ENCODE results near the gene JAKMIP1.

The JAKMIP1 gene

DNA sequence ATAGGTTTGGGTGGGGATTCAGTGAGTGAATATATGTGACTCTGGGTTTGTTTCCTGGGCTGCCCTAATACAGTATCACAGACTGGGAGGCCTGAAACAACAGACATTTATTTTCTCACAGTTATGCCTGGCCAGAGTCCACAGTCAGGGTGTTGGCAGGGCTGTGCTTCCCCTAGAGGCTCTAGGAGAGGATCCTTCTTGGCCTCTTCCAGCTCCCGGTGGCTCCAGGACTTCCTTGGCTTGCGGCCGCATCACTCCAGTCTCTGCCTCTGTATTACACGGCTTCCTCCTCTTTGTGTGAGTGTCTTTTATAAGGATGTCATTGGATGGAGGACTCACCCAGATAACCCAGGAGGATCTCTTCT, 5.2 kb upstream of the JAKMIP1 start:
- Histone ChIP-seq H3F3A (ENCODE audit: low read depth) (no peaks in the 10 kb centered on the region), H3K36me3 (ENCODE audit: insufficient read depth, low read length) (no peaks in the 10 kb centered on the region), H4K20me1 (ENCODE audit: insufficient read depth, low read length, poor library complexity, severe bottlenecking) (no peaks in the 10 kb centered on the region), H2AFZ (ENCODE audit: low read length) (no peak overlapping the region), H3K27me3 (ENCODE audit: insufficient read depth, low read length, poor library complexity, severe bottlenecking) (no peaks in the 10 kb centered on the region), H3K9ac (ENCODE audit: low read depth, low read length, poor library complexity, severe bottlenecking) (no peak overlapping the region), H3K9me3 (ENCODE audit: insufficient read depth, low read depth, low read length) (no peaks in the 10 kb centered on the region), H3K79me2 (ENCODE audit: insufficient read depth, low read length) (no peaks in the 10 kb centered on the region), H3K9me2 (replicated peaks; ENCODE audit: low read depth, low read length) (no peaks in the 10 kb centered on the region), H3K4me1 (ENCODE audit: insufficient read depth, low read length, poor library complexity, severe bottlenecking) (no peaks in the 10 kb centered on the region), H3K4me3 (ENCODE audit: low read length, poor library complexity, severe bottlenecking) (no peak overlapping the region), H3K4me2 (ENCODE audit: low read depth, low read length, poor library complexity, severe bottlenecking) (no peak overlapping the region)
- TF ChIP-seq, protein P1, sequence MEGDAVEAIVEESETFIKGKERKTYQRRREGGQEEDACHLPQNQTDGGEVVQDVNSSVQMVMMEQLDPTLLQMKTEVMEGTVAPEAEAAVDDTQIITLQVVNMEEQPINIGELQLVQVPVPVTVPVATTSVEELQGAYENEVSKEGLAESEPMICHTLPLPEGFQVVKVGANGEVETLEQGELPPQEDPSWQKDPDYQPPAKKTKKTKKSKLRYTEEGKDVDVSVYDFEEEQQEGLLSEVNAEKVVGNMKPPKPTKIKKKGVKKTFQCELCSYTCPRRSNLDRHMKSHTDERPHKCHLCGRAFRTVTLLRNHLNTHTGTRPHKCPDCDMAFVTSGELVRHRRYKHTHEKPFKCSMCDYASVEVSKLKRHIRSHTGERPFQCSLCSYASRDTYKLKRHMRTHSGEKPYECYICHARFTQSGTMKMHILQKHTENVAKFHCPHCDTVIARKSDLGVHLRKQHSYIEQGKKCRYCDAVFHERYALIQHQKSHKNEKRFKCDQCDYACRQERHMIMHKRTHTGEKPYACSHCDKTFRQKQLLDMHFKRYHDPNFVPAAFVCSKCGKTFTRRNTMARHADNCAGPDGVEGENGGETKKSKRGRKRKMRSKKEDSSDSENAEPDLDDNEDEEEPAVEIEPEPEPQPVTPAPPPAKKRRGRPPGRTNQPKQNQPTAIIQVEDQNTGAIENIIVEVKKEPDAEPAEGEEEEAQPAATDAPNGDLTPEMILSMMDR (conservative IDR thresholded peaks at IDR 0.05; ENCODE audit: low read length): no peak
- TF ChIP-seq EZH2phosphoT487 (IDR thresholded peaks at IDR 0.05; ENCODE audit: borderline replicate concordance): no peak

DNA sequence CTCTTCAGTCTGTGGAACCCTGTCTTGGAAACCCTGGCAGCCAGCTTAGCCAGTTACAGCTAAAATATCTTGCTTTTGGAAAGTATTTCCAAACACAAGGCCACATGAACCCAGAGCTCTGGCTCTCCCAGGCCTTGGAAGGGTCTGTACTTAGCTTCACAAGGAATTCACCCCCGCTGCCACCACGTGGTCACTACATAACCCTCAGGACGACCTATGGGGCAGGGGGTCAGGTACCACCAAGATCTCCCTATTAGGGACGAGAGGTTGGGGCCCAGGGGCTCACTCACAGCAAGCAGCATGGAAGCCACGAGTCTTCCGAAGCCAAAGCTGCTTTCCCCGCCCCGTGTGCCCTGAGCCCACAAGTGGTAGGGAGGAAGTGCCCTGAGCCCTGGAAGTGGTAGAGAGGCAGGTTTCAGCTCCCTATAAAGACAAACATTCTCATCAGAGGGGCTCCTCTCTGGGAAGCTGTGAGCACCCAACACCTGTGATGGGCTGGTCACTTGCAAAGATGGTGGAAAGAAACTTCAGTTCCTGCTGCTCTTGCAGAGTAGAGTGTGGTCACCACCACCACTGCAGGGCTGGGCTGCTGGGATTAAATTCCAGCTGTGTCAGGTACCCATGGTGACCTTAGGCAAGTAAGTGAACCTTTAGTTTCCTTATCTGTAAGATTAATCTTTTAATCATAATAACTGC, 4.7 kb upstream of the JAKMIP1 start:
- no peaks in the 10 kb centered on the region for H3K79me2 ChIP-seq (ENCODE audit: insufficient read depth, low read length)
- no peaks in the 10 kb centered on the region for H3K27me3 ChIP-seq (ENCODE audit: insufficient read depth, low read length, poor library complexity, severe bottlenecking)
- TF ChIP-seq EZH2phosphoT487 (IDR thresholded peaks at IDR 0.05; ENCODE audit: borderline replicate concordance): no peak
- TF ChIP-seq, protein P1 (conservative IDR thresholded peaks at IDR 0.05; ENCODE audit: low read length): no peak

GRCh38 chr4:6204098-6204497, 3.7 kb upstream of the JAKMIP1 start:
- no peaks in the 10 kb centered on the region for H3K4me1 ChIP-seq (ENCODE audit: insufficient read depth, low read length, poor library complexity, severe bottlenecking)
- H3K9me3 ChIP-seq (ENCODE audit: insufficient read depth, low read depth, low read length): no peaks in the 10 kb centered on the region
- no peaks in the 10 kb centered on the region for H3F3A ChIP-seq (ENCODE audit: low read depth)
- no peaks in the 10 kb centered on the region for H3K79me2 ChIP-seq (ENCODE audit: insufficient read depth, low read length)
- no peaks in the 10 kb centered on the region for H3K9me2 ChIP-seq (replicated peaks; ENCODE audit: low read depth, low read length)
- H3K4me3 ChIP-seq (ENCODE audit: low read length, poor library complexity, severe bottlenecking): no peak overlapping the region
- no peak overlapping the region for H3K9ac ChIP-seq (ENCODE audit: low read depth, low read length, poor library complexity, severe bottlenecking)
- no peak for TF ChIP-seq EZH2phosphoT487 (IDR thresholded peaks at IDR 0.05; ENCODE audit: borderline replicate concordance)
- H4K20me1 ChIP-seq (ENCODE audit: insufficient read depth, low read length, poor library complexity, severe bottlenecking): no peaks in the 10 kb centered on the region
- no peaks in the 10 kb centered on the region for H3K36me3 ChIP-seq (ENCODE audit: insufficient read depth, low read length)
- H2AFZ ChIP-seq (ENCODE audit: low read length): no peak overlapping the region
- H3K4me2 ChIP-seq (ENCODE audit: low read depth, low read length, poor library complexity, severe bottlenecking): no peak overlapping the region
- no peaks in the 10 kb centered on the region for H3K27me3 ChIP-seq (ENCODE audit: insufficient read depth, low read length, poor library complexity, severe bottlenecking)

More for the DNA sequence above, 4.7 kb upstream of the JAKMIP1 start:
- no peak overlapping the region for H3K4me2 ChIP-seq (ENCODE audit: low read depth, low read length, poor library complexity, severe bottlenecking)
- H3K4me1 ChIP-seq (ENCODE audit: insufficient read depth, low read length, poor library complexity, severe bottlenecking): no peaks in the 10 kb centered on the region
- H4K20me1 ChIP-seq (ENCODE audit: insufficient read depth, low read length, poor library complexity, severe bottlenecking): no peaks in the 10 kb centered on the region
- H3K4me3 ChIP-seq (ENCODE audit: low read length, poor library complexity, severe bottlenecking): no peak overlapping the region
- H3F3A ChIP-seq (ENCODE audit: low read depth): no peaks in the 10 kb centered on the region
- H3K9me3 ChIP-seq (ENCODE audit: insufficient read depth, low read depth, low read length): no peaks in the 10 kb centered on the region
- no peak overlapping the region for H2AFZ ChIP-seq (ENCODE audit: low read length)
- no peaks in the 10 kb centered on the region for H3K36me3 ChIP-seq (ENCODE audit: insufficient read depth, low read length)
- no peak overlapping the region for H3K9ac ChIP-seq (ENCODE audit: low read depth, low read length, poor library complexity, severe bottlenecking)
- no peaks in the 10 kb centered on the region for H3K9me2 ChIP-seq (replicated peaks; ENCODE audit: low read depth, low read length)

DNA sequence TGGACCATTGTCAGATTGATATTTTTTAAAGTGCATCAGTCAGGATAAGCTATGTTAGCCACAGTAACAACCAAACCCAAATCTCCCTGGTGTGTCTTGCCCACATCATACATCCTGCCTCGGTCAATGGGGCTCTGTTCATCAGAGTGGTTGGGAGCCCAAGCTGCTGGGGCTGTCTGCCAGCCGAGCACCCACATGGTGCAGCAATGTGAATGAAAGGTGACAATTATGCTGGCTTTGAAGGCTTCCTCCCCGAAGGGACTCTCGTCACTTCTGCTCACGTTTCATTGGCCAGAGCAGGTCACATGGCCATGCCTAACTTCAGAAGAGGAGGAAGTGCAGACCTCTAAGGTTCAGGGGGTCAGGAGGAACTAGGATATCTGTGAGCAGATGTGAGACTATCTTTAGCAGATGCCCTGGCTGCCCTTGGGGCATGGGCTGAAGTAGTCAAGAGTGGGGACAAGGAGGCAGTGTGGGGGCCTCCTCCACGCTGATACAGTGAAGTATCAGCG, 1.3 kb upstream of the JAKMIP1 start:
- TF ChIP-seq, protein P1 (conservative IDR thresholded peaks at IDR 0.05; ENCODE audit: low read length): no peak
- TF ChIP-seq EZH2phosphoT487 (IDR thresholded peaks at IDR 0.05; ENCODE audit: borderline replicate concordance): no peak
- H3K4me3 ChIP-seq (ENCODE audit: low read length, poor library complexity, severe bottlenecking): no peak overlapping the region
- no peaks in the 10 kb centered on the region for H3K27me3 ChIP-seq (ENCODE audit: insufficient read depth, low read length, poor library complexity, severe bottlenecking)
- no peaks in the 10 kb centered on the region for H3F3A ChIP-seq (ENCODE audit: low read depth)
- H3K4me2 ChIP-seq (ENCODE audit: low read depth, low read length, poor library complexity, severe bottlenecking): no peak overlapping the region
- H3K9ac ChIP-seq (ENCODE audit: low read depth, low read length, poor library complexity, severe bottlenecking): no peak overlapping the region
- no peaks in the 10 kb centered on the region for H3K4me1 ChIP-seq (ENCODE audit: insufficient read depth, low read length, poor library complexity, severe bottlenecking)
- H3K79me2 ChIP-seq (ENCODE audit: insufficient read depth, low read length): no peaks in the 10 kb centered on the region
- no peak overlapping the region for H2AFZ ChIP-seq (ENCODE audit: low read length)
- H4K20me1 ChIP-seq (ENCODE audit: insufficient read depth, low read length, poor library complexity, severe bottlenecking): no peaks in the 10 kb centered on the region
- no peaks in the 10 kb centered on the region for H3K9me2 ChIP-seq (replicated peaks; ENCODE audit: low read depth, low read length)
- H3K36me3 ChIP-seq (ENCODE audit: insufficient read depth, low read length): no peaks in the 10 kb centered on the region
- H3K9me3 ChIP-seq (ENCODE audit: insufficient read depth, low read depth, low read length): no peaks in the 10 kb centered on the region

All from Loucy (cell line).